ENCODE measurements around the gene SLC46A2.

DNA sequence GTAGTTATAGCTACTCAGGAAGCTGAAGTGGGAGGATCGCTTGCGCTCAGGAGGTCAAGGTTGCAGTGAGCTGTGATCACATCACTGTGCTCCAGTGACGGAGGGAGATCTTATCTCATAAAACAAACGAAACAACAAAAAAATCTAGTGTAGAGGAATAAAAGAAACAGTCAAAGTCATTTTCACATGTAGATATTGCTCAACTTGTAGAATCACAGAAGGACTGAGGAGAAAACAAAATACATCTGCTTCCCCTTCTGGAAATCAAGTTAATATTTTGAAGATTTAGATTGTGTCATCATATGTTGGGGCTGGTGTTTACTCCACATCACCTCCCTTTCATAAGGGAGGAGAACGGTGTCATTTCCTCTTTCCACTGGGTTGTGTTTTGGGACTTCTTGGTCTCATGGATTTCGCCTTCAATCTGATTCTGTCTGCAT lies 8.2 kb upstream of the SLC46A2 start:
- TF ChIP-seq, protein P1, sequence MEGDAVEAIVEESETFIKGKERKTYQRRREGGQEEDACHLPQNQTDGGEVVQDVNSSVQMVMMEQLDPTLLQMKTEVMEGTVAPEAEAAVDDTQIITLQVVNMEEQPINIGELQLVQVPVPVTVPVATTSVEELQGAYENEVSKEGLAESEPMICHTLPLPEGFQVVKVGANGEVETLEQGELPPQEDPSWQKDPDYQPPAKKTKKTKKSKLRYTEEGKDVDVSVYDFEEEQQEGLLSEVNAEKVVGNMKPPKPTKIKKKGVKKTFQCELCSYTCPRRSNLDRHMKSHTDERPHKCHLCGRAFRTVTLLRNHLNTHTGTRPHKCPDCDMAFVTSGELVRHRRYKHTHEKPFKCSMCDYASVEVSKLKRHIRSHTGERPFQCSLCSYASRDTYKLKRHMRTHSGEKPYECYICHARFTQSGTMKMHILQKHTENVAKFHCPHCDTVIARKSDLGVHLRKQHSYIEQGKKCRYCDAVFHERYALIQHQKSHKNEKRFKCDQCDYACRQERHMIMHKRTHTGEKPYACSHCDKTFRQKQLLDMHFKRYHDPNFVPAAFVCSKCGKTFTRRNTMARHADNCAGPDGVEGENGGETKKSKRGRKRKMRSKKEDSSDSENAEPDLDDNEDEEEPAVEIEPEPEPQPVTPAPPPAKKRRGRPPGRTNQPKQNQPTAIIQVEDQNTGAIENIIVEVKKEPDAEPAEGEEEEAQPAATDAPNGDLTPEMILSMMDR (IDR thresholded peaks at IDR 0.05; ENCODE audit: low read length): no peak
- TF ChIP-seq EZH2 (IDR thresholded peaks at IDR 0.05; ENCODE audit: borderline replicate concordance, low read length): no peak

Data from OCI-LY1 (cell line).